H1 (cell line): Measurements from ENCODE around the gene KRT76. TPM values are rescaled to one million over a fixed set of nuclear protein-coding genes. Genes with fewer than 3 reads are reported as not detected.

Experiments
- CTCF ChIA-PET: fragments of 300-600 bp; sonication (Branson Sonifier 250); formaldehyde crosslinking; loops from one replicate; lab custom pipeline; 2021; ENCODE audit not compliant: partially characterized antibody; lab: Charles Lee
- POLR2A ChIA-PET: fragments of 300-600 bp; sonication (Branson Sonifier 250); formaldehyde crosslinking; loops from one replicate; lab custom pipeline; 2021; ENCODE audit warnings: inconsistent platforms; ENCODE audit not compliant: partially characterized antibody; lab: Charles Lee
- DNase-seq, 2 experiments: peaks; one replicate each; pipeline versions ENCODE4 v3.0.0 to v3.0.0-alpha.2; 2010 to 2022; ENCODE audit warnings: low spot score in 2 of 2, low read depth in 1 of 2, mixed read lengths in 1 of 2
- FAIRE-seq: peaks from 2 replicates; lab custom pipeline; 2011; peaks lifted over from hg19 to GRCh38; lab: Jason Lieb, UNC
- H2AFZ ChIP-seq: 2 replicates; pipeline ENCODE4 v1.8.1; 2012; ENCODE audit warnings: low read length, inconsistent platforms
- H2AK5ac ChIP-seq: 2 replicates; pipeline ENCODE4 v1.6.1; 2013; ENCODE audit warnings: low read depth, low read length
- H2BK120ac ChIP-seq: replicated peaks from 2 replicates; pipeline ENCODE3; 2013; ENCODE audit warnings: low read depth, low read length, inconsistent platforms
- H2BK12ac ChIP-seq: 2 replicates; pipeline ENCODE4 v1.6.1; 2013; ENCODE audit warnings: low read depth, low read length
- H2BK15ac ChIP-seq: 2 replicates; pipeline ENCODE4 v1.6.1; 2013; ENCODE audit warnings: low read length
- H2BK20ac ChIP-seq: 2 replicates; pipeline ENCODE4 v1.6.1; 2013; ENCODE audit warnings: low read length
- H2BK5ac ChIP-seq: 2 replicates; pipeline ENCODE4 v1.6.1; 2013; ENCODE audit warnings: low read depth, low read length
- H3K14ac ChIP-seq: 2 replicates; pipeline ENCODE4 v1.6.1; 2013; ENCODE audit warnings: inconsistent platforms; ENCODE audit not compliant: insufficient read length
- H3K18ac ChIP-seq: 2 replicates; pipeline ENCODE4 v1.6.1; 2013; ENCODE audit warnings: low read length; ENCODE audit errors: extremely low read depth
- H3K23ac ChIP-seq: 2 replicates; pipeline ENCODE4 v1.6.1; 2013; ENCODE audit warnings: inconsistent platforms; ENCODE audit not compliant: insufficient read length
- H3K23me2 ChIP-seq: 2 replicates; pipeline ENCODE4 v1.6.1; 2013; ENCODE audit warnings: low read depth, low read length
- H3K27ac ChIP-seq: 2 replicates; pipeline ENCODE4 v1.6.1; 2011; ENCODE audit warnings: low read depth, low read length, inconsistent platforms
- H3K27me3 ChIP-seq, 4 experiments: replicated peaks in 1 of 4; 1 replicate in 1 of 4; 2 replicates in 3 of 4; pipeline versions ENCODE4 v1.6.1 to v1.8.1; 2011 to 2013; ENCODE audit warnings: low read length in 3 of 4, mild to moderate bottlenecking in 3 of 4, inconsistent platforms in 2 of 4, mixed read lengths in 2 of 4, moderate library complexity in 1 of 4; ENCODE audit not compliant: control insufficient read depth in 3 of 4, insufficient read depth in 3 of 4; ENCODE audit errors: extremely low read depth in 1 of 4
- H3K36me3 ChIP-seq, 4 experiments: 2 replicates each; pipeline versions ENCODE4 v1.6.1 to v1.8.1; 2011 to 2013; ENCODE audit warnings: mild to moderate bottlenecking in 4 of 4, low read length in 3 of 4, moderate library complexity in 2 of 4, control low read depth in 1 of 4, inconsistent platforms in 1 of 4; ENCODE audit not compliant: insufficient read depth in 4 of 4, control insufficient read depth in 2 of 4
- H3K4ac ChIP-seq: replicated peaks from 2 replicates; pipeline ENCODE3; 2013; ENCODE audit warnings: low read length, low read depth, mixed read lengths, inconsistent platforms; ENCODE audit not compliant: insufficient read length
- H3K4me1 ChIP-seq, 4 experiments: replicated peaks in 1 of 4; 1 replicate in 1 of 4; 2 replicates in 3 of 4; pipeline versions ENCODE4 v1.6.1 to v1.8.1; 2011 to 2013; ENCODE audit warnings: low read length in 3 of 4, inconsistent platforms in 2 of 4, mixed read lengths in 1 of 4; ENCODE audit not compliant: insufficient read depth in 4 of 4, control insufficient read depth in 3 of 4
- H3K4me2 ChIP-seq, 2 experiments: 2 replicates each; pipeline versions ENCODE4 v1.6.1 to v1.8.1; 2011 to 2013; ENCODE audit warnings: low read depth in 2 of 2, low read length in 2 of 2, control low read depth in 1 of 2, inconsistent platforms in 1 of 2, mild to moderate bottlenecking in 1 of 2; ENCODE audit not compliant: insufficient read depth in 1 of 2
- H3K4me3 ChIP-seq, 4 experiments: fragments of 200-600, 300-600 bp in 1 of 4; sonication (generic), shearing (Covaris generic), sonication (Bioruptor Twin) in 1 of 4; 2 replicates each; pipeline versions ENCODE4 v1.5.1 to v1.8.1; 2011 to 2016; ENCODE audit warnings: low read length in 4 of 4, low read depth in 3 of 4, control low read depth in 2 of 4, inconsistent platforms in 2 of 4, mild to moderate bottlenecking in 2 of 4, mixed read lengths in 1 of 4, moderate library complexity in 1 of 4; ENCODE audit not compliant: insufficient read depth in 2 of 4; ENCODE audit errors: extremely low read depth in 1 of 4
- H3K56ac ChIP-seq: replicated peaks from 2 replicates; pipeline ENCODE3; 2013; ENCODE audit warnings: low read depth, mild to moderate bottlenecking, mixed read lengths, low read length, inconsistent platforms; ENCODE audit not compliant: insufficient read length
- H3K79me1 ChIP-seq: 2 replicates; pipeline ENCODE4 v1.6.1; 2013; ENCODE audit warnings: low read depth, low read length, control low read depth
- H3K79me2 ChIP-seq, 2 experiments: 2 replicates each; pipeline versions ENCODE4 v1.6.1 to v1.8.1; 2012 to 2013; ENCODE audit warnings: low read length in 2 of 2, mild to moderate bottlenecking in 2 of 2, inconsistent platforms in 1 of 2; ENCODE audit not compliant: insufficient read depth in 2 of 2, control insufficient read depth in 1 of 2
- H3K9ac ChIP-seq, 4 experiments: replicated peaks in 1 of 4; 1 replicate in 1 of 4; 2 replicates in 3 of 4; pipeline versions ENCODE4 v1.6.1 to v1.8.1; 2011 to 2013; ENCODE audit warnings: low read depth in 3 of 4, low read length in 3 of 4, control low read depth in 2 of 4, mild to moderate bottlenecking in 2 of 4, moderate library complexity in 2 of 4, inconsistent platforms in 1 of 4; ENCODE audit errors: extremely low read depth in 1 of 4
- H3K9me3 ChIP-seq, 2 experiments: 2 replicates each; pipeline versions ENCODE4 v1.6.1 to v1.8.1; 2012 to 2013; ENCODE audit warnings: mild to moderate bottlenecking in 2 of 2, moderate library complexity in 2 of 2, control low read depth in 1 of 2, inconsistent platforms in 1 of 2, low read depth in 1 of 2, low read length in 1 of 2, mixed read lengths in 1 of 2; ENCODE audit not compliant: insufficient read depth in 2 of 2
- H4K20me1 ChIP-seq, 2 experiments: replicated peaks in 1 of 2; 2 replicates each; pipeline versions ENCODE3 to v1.8.1; 2011 to 2013; ENCODE audit warnings: inconsistent platforms in 2 of 2, low read length in 2 of 2, mild to moderate bottlenecking in 1 of 2; ENCODE audit not compliant: insufficient read depth in 2 of 2, control insufficient read depth in 1 of 2
- H4K5ac ChIP-seq: 2 replicates; pipeline ENCODE4 v1.6.1; 2013; ENCODE audit warnings: low read length, low read depth, mixed read lengths, inconsistent platforms; ENCODE audit not compliant: insufficient read length
- H4K8ac ChIP-seq: 2 replicates; pipeline ENCODE4 v1.8.0; 2013; ENCODE audit warnings: mild to moderate bottlenecking, moderate library complexity, low read length, inconsistent platforms; ENCODE audit not compliant: insufficient read depth; ENCODE audit errors: extremely low read depth
- H4K91ac ChIP-seq: replicated peaks from 2 replicates; pipeline ENCODE3; 2013; ENCODE audit warnings: low read length, mixed read lengths, inconsistent platforms; ENCODE audit not compliant: insufficient read length
- CREB1 ChIP-seq: IDR thresholded peaks from 2 replicates; pipeline ENCODE4 v1.6.1; 2012; ENCODE audit warnings: inconsistent platforms
- MAFK ChIP-seq: IDR thresholded peaks from 2 replicates; pipeline ENCODE4 v1.6.1; 2012; ENCODE audit warnings: low read depth, mild to moderate bottlenecking, improper control_type of control experiment, low read length
- WGBS, 2 experiments: shearing (Covaris generic) in 1 of 2; methylation state at CpG; one replicate each; pipeline versions ENCODE4 v1.1.6 to v1.1.7; 2013 to 2015; ENCODE audit warnings: low lambda C conversion rate in 2 of 2, mixed read lengths in 2 of 2, inconsistent platforms in 1 of 2, low coverage in 1 of 2, missing lambda C conversion rate in 1 of 2; ENCODE audit not compliant: insufficient replicate concordance in 2 of 2, insufficient coverage in 1 of 2, insufficient read length in 1 of 2; ENCODE audit errors: extremely low coverage in 1 of 2, missing lambda C conversion rate in 1 of 2; 5-methylcytosine and 5-hydroxymethylcytosine counted together
- polyA plus RNA-seq, 7 experiments: library from polyadenylated mRNA; depleted of rRNA in 3 of 7; stranded (reverse) in 5 of 7; unstranded in 2 of 7; fragments of >200 nt in 5 of 7; fragments of 200-250 nt in 2 of 7; gene quantifications; 1 replicate in 5 of 7; 2 replicates in 1 of 7; 4 replicates in 1 of 7; pipeline versions ENCODE4 v1.2.1 to v1.2.3, GENCODE V29; 2011 to 2013; ENCODE audit warnings: missing spikeins in 2 of 7, mixed read lengths in 2 of 7
- total RNA-seq: library from RNA; stranded (reverse); fragmentation: NEBNext Ultra II Directional; extraction: Animal tissue kit (Norgen Biotek cat#: 25700); gene quantifications from 2 replicates; pipeline ENCODE4 v1.2.1, GENCODE V29; 2021
- TF ChIP-seq, protein P1 (sequence below): IDR thresholded peaks from 2 replicates; pipeline ENCODE4 v1.6.1; 2011; ENCODE audit warnings: low read length, improper control_type of control experiment

The KRT76 gene
- total and polyA plus RNA-seq, 2 of the 8 experiments (the other 6 are each of a cell fraction or from before 2014, with no cell fraction given): not detected

- H3K9ac ChIP-seq: no peak overlapping the region
- H2BK12ac ChIP-seq: no peak overlapping the region
- no peaks in the 10 kb centered on the region for H3K36me3 ChIP-seq
- no peaks in the 10 kb centered on the region for H3K4me1 ChIP-seq
- H2BK15ac ChIP-seq: no peak overlapping the region
- no peak overlapping the region for H3K23ac ChIP-seq
- H4K8ac ChIP-seq: no peak overlapping the region
- no peak overlapping the region for H2BK5ac ChIP-seq
- H2AFZ ChIP-seq: no peak overlapping the region
- H4K91ac ChIP-seq: no peak overlapping the region
- H3K56ac ChIP-seq: no peak overlapping the region
- FAIRE-seq (no peak), DNase-seq (no peak)
- H3K9me3 ChIP-seq: no peaks in the 10 kb centered on the region
- TF ChIP-seq, protein P1, sequence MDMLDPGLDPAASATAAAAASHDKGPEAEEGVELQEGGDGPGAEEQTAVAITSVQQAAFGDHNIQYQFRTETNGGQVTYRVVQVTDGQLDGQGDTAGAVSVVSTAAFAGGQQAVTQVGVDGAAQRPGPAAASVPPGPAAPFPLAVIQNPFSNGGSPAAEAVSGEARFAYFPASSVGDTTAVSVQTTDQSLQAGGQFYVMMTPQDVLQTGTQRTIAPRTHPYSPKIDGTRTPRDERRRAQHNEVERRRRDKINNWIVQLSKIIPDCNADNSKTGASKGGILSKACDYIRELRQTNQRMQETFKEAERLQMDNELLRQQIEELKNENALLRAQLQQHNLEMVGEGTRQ: no peak
- TF ChIP-seq MAFK (no peak), CREB1 (no peak)
- WGBS, 2 experiments: 67% methylated on average over 3 of the region's 3 CpGs; no CpG with 5 or more reads in 1 of the 2 experiments
- H3K27ac ChIP-seq: no peak overlapping the region
- no peaks in the 10 kb centered on the region for H3K79me2 ChIP-seq
- H3K18ac ChIP-seq: no peak overlapping the region
- H4K5ac ChIP-seq: no peak overlapping the region
- 0 out of 7 replicates have a peak, but pooled peaks cover 0 to 2% (median 0%) of the 10 kb centered on the region in 4 experiments for H3K27me3 ChIP-seq
- H3K79me1 ChIP-seq: no peaks in the 10 kb centered on the region
- H3K23me2 ChIP-seq: no peaks in the 10 kb centered on the region
- no peak overlapping the region for H2AK5ac ChIP-seq
- H3K4me2 ChIP-seq: no peak overlapping the region
- H4K20me1 ChIP-seq: no peaks in the 10 kb centered on the region
- H3K4me3 ChIP-seq: no peak overlapping the region
- H3K4ac ChIP-seq: no peak overlapping the region
- no peak overlapping the region for H2BK20ac ChIP-seq
- CTCF ChIA-PET: interaction anchor here (1.2 to 1.7 kb wide), 4 partner anchors 9 to 54 kb away, joined by 3 to 4 read pairs (median 4); partner anchors contain the start of gene KRT3
- no peak overlapping the region for H3K14ac ChIP-seq
- POLR2A ChIA-PET: no interaction called here
- H2BK120ac ChIP-seq: no peak overlapping the region
These were observed 7.8 kb downstream of the KRT76 start for GRCh38 chr12:52769354-52769753.
